Fibroblast of peridontal ligament (primary cell): ENCODE measurements around the gene CD3D.

Experiments
- DNase-seq: peaks from one replicate; pipeline ENCODE4 v3.0.0-alpha.2; 2010; ENCODE audit errors: extremely low read depth

CD3D gene

DNA sequence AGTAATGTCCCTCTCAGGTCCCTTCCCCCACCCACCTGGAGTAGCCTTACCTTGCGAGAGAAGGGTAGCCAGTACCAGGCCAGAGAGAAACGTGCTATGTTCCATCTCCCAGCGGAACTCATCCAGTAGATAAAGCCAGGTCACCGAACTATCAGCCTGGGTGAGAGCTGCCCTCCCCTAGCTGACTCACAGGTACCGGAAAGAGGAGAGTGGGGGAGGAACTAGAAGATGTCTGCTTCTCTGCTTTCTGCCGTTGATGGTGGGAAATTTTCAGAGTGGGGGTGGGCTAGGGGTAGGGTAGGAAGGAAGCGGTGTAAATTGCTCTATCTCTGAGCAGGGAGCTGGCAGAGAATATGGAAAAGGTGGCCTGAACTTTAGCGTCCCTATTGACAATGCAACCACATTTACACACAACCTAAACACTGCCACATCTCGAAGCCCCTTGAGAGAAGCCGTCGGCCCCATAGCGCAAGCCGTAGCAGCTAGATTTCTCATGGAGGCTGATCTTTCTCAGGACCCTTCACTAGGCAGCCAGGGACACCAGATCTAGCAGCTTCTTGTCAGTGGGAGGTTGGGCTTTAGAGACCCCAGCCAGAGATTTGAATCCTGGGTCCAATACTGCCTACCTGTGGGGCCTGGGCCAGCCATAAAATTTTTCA, at the start of gene CD3D:
Gene CD3D, minus strand, starts transcription at position 203 of the 659 bp plus-strand sequence. Its CDS starts 98 bp downstream, at position 105.
- no peak for DNase-seq

DNA sequence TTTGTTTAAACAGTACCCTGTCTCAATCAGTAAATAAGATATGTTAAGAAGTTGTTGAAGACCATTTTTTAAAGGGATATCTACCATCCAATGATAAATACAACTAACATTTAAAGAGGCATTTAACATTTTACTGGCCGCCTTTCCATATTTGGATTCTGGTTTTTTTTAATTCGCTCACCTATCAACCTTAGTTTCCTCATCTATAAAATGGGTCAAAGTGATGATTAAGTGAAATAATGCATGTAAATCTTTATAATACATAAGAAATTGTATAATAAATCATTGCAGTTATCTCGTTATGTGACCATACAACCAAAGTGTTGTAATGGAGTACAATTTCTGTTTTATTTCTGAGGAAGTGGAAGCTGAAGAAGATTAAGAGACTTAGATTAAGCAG, 41.2 kb upstream of the CD3D start:
- DNase-seq, result no peak

- DNase-seq, result no peak
Observed at GRCh38 chr11:118382954-118383353, 40.4 kb upstream of the CD3D start.

DNA sequence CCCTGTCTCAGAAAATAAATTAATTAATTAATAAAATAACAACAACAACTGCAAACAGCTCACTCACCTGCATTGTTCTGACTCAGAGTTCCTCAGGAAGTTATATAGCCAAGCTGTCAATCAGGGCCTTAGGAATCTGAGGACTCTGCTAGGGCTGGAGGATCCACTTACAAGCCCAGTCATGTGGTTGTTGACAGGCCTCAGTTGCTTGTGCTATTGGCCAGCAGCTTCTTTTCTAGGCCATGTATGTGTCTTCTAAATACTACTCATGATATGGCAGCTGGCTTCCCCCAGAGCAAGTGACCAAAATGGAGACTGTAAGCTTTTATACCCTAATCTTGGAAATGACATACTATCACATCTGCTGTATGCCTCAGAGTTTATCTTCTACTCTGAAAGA, 38.1 kb upstream of the CD3D start:
- no peak for DNase-seq

DNA sequence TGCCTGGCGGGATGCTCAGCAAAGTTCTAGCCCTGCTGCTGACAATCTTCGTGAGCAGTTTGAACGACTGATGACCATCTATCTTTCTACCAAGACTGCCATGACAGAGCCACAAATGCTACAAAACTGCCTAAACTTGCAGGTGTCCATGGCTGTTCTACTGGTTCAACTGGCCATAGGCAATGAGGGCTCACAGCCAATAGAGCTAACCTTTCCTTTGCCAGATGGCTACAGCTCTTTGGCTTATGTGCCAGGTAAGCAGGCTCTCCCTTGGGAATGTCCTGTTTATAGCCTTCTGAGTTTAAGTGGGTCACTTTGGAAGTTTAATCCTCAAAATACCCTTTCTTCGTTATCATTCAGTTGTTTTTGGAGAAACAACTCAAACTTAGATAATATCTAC, 37.0 kb upstream of the CD3D start:
- no peak for DNase-seq

DNA sequence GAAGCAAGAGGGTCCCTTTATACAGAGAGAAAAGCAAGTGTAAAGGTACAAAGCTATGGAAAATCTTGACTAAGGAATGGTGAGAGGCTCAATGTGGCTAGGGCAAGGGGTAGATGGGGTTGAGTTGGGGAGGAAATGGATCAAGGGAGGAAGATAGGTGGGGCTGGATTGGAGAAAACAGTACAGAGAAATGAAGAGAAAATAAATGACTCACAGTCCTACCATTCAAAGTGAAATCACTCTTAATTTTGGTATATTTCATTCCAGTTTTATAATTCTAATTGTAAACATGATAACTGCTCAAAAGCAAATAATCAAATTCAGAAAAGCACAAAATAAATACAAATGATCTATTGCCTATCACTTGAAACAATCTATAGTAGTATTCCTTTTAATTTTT, 33.5 kb upstream of the CD3D start:
- DNase-seq, result no peak

- DNase-seq, result peak; percentile 65
Observed at GRCh38 chr11:118374729-118375128, 32.2 kb upstream of the CD3D start.

DNA sequence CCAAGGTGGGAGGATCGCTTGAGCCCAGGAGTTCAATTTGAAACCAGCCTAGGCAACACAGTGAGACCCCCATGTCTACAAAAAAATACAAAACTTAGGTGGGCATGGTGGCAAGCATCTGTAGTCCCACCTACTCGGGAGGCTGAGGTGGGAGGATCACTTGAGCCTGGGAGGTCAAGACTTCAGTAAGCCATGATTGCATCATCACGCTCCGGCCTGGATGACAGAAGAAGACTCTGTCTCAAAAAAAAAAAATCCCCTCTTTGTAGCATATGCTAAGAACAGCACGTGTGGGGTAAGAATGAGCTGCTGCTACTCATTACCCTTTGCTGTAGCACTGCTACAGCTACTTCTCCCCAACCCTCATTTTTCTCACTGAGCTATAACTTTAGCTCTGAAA, 31.4 kb upstream of the CD3D start:
- DNase-seq, result no peak

DNA sequence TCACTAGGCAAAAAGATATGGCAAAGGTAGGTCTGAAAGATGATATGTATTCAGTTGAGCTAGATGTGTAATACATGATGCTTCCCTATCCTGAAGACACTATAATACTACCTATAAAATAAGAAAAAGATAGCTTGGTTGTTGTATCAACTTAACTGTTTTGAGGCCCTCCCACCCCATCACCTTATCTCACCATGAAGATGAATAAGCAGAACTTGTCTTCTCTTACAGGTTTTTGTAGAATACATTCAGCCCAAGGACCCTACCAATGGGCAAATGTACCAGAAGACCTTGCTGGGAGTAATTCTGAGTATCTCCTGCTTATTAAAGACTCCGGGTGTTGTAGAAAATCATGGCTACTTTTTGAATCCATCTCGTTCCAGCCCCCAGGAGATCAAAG, 30.8 kb upstream of the CD3D start:
- no peak for DNase-seq

DNA sequence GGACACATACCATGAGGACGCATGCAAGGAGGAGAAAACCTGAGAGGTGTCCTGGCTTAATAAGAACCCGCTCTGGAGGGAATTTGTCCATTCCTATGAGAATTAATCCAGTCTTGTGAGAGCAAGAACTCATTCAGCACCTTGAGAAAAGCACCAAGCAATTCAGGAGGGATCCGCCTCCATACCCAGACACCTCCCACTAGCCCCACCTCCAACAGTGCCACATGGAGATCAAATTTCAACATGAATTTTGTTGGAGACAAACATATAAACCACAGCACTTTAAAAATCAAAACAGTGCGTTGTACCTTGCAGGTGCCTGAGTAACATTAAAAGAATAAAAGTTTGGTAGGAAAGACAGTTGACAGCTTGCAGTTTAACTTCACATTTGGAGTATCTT, 28.3 kb upstream of the CD3D start:
- DNase-seq, result no peak

DNA sequence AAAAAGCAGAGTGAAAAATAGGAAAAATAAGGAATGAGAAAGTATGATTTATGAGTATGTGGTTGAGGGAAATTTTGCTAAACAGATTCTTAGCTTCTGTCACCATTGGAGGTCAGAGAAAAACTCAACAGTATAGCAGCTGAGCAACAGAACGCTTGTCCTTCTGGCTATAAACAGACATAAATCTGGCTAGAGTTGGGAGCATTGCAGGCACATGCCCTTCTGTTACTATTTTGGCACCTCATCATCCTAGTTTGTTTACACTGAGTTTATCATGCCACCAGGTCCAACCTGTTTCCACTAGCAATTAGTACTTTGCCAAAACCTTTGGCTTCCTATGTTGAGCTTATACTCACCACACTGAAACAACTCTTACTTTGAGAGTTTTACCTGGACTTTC, 23.8 kb upstream of the CD3D start:
- no peak for DNase-seq

DNA sequence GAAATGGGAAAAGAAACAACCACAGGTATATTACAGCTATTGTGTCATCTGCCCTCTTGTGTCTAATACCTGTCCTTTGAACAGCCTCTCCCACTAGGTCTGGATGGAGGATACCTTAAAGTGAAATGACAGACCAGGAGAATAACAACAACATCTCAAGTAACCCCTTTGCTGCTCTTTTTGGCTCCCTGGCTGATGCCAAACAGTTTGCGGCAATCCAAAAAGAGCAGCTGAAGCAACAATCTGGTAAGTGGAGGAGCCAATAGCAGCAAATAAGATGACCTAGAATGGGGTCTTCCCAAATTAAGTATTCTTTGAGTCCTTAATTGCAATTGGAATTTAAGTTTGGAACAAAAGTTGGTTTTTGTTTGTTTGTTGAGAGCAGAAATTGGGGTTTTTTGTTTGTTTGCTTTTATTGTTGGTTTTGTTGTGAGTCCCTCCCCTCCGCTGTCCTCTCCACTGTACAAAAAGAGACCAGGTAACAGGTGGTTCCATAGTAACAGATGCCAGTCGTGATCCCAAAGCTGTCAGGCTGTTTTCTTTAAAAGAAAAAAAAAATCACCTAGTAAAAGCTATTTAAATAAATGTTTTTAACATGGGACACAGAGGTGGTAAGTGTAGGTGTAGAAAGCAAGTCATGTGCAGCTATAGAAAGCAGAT, 22.6 kb upstream of the CD3D start:
- DNase-seq, result no peak

- DNase-seq, result peak; percentile 94
Observed at GRCh38 chr11:118359295-118359958, 16.9 kb upstream of the CD3D start, which contains the start of gene UBE4A. Gene UBE4A, plus strand, starts transcription at chr11:118359600. Its CDS starts 5,481 bp downstream, at chr11:118365081.

DNA sequence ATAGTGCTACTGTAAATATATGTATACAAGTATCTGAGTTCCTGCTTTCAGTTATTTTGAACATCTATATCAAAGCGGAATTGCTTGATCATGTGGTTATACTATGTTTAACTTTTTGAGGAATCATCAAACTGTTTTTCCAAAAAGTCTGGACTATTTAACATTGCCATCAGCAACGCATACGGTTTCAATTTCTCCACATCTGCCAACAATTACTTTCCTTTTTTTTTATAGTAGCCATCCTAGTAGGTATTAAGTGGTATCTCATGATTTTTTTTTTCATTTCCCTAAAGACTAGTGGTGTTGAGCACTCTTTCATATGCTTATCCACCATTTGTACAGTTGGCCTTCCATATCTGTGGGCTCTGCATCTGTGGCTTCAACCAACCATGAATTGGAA, 15.6 kb upstream of the CD3D start:
- DNase-seq, result peak; percentile 86

- peak; percentile 53 for DNase-seq
Observed at GRCh38 chr11:118353084-118353710, 10.7 kb upstream of the CD3D start.

GRCh38 chr11:118349475-118349874, 7.0 kb upstream of the CD3D start:
- DNase-seq, result no peak

DNA sequence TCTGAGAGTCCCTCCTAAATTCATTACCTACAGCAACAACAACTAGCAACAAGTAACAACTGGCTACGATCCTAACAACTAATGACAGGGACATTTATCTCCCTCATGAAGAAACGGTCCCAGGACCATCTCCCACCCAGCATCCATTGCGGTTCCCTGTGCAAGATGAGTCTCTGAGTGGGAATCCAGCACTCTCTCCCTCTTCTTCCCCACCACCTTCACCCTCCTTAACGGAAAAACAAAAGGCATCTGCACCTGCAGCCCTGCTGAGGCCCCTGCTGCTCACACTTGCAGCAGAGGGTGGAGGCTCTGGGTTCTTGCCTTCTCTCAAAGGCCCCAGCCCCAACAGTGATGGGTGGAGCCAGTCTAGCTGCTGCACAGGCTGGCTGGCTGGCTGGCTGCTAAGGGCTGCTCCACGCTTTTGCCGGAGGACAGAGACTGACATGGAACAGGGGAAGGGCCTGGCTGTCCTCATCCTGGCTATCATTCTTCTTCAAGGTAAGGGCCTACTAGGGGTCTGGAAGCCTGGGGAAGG, 1.5 kb upstream of the CD3D start, which contains the start of gene CD3G:
Gene CD3G, plus strand, starts transcription at position 364 of the 535 bp plus-strand sequence. Its CDS starts 80 bp downstream, at position 444.
- no peak for DNase-seq

- DNase-seq, result no peak
Observed at GRCh38 chr11:118343248-118343647, 743 bp upstream of the CD3D start.

DNA sequence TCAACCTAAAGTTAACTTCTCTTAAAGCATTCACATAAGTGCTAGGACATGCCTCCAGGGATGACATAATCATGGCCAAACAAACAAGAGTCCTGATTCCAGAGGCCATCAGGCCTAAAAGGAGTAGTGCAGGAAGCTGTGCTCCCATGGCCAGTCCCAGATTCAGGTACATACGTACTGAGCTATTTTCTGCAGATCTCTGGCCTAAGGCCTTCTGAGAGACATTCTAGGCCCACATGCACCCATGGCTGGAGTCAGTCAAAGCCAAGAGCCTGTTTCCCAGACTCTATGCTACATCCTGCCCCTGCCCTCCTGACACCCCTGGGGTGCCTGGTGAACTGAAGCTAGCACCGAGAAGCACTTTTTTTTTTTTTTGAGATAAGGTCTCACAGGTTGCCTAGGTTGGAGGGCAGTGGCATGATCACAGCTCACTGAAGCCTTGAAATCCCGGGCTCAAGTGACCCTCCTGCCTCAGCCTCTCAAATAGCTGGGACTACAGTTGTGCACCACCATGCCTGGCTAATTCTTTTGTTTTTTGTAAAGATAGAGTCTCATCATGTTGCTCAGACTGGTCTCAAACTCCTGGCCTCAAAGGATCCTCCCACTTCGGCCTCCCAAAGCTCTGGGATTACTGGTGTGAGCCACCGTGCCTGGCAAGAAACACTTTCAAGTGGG, 553 bp downstream of the CD3D start:
- no peak for DNase-seq

- no peak for DNase-seq
Observed at GRCh38 chr11:118341261-118341660, 1.2 kb downstream of the CD3D start.

GRCh38 chr11:118340449-118340848, 2.1 kb downstream of the CD3D start:
- DNase-seq, result no peak
